Measurements from ENCODE around the gene CCDC188.

Gene CCDC188

DNA sequence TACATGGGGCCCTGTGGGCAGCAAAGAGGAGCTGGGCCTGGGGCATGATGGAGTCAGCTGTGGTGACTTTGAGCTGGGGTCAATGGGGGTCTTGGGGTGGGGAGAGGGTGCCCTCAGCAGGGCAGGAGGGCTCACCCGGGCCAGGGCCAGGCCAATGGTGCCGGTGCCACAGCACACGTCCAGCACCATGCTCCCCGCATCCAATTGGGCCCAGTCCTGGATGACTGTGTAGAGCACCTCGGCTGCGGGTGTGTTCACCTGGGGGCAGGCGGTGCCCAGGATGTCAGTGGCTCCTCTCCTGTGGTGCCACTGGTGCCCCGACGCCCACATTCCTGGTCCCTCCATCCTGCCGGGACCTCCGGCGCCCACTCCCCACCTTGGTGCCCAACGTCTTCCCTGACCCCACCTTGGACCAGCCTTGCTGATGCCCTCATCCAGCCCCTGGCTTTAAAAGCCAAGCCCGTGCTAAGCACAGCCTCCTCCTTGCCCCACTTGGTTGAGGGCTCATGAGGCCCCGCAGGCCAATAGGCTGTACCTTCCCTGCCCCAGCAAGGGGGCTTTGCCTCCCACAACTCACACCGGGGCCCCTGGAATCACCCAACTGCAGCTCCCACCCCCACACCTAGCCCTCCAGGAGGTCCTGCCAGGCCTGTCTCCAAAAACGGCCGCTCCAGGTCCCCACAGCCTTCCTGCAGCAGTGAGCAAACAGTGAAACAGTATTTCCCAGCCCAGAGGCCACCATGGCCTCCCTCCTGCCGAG lies 37.1 kb downstream of the CCDC188 start:
- H3K27me3 ChIP-seq (replicated peaks in 2 of 5; ENCODE audit: control insufficient read depth in 4 of 5, insufficient read depth in 5 of 5, low read length in 4 of 5) = no peaks in the 10 kb centered on the region
- POLR2A ChIA-PET = no interaction called here
- no peak for DNase-seq
- H3K9me3 ChIP-seq (ENCODE audit: control extremely low read depth in 1 of 5, control insufficient read depth in 4 of 5, insufficient read depth in 2 of 5, low read depth in 1 of 5, low read length in 4 of 5) = no peaks in the 10 kb centered on the region
- no peak overlapping the region for H3K4me3 ChIP-seq (ENCODE audit: control insufficient read depth in 1 of 7, extremely low read depth in 1 of 7, insufficient read depth in 4 of 7, low read depth in 2 of 7, low read length in 6 of 7)
- 97% methylated on average over 16 of the region's 19 CpGs for WGBS (ENCODE audit: insufficient coverage)
- H3K27ac ChIP-seq (ENCODE audit: insufficient read depth in 1 of 2, low read depth in 1 of 2, low read length in 2 of 2, poor library complexity in 1 of 2, severe bottlenecking in 2 of 2) = no peak overlapping the region
- H3K36me3 ChIP-seq (ENCODE audit: control insufficient read depth in 4 of 4, insufficient read depth in 4 of 4, low read length in 3 of 4) = peaks cover 0 to 74% (median 47%) of the 10 kb centered on the region in 4 experiments
- peaks cover 7 to 30% (median 22%) of the 10 kb centered on the region in 4 experiments for H3K4me1 ChIP-seq (ENCODE audit: control extremely low read depth in 1 of 4, control insufficient read depth in 4 of 4, insufficient read depth in 4 of 4, low read length in 3 of 4)
- CTCF ChIA-PET = no interaction called here

DNA sequence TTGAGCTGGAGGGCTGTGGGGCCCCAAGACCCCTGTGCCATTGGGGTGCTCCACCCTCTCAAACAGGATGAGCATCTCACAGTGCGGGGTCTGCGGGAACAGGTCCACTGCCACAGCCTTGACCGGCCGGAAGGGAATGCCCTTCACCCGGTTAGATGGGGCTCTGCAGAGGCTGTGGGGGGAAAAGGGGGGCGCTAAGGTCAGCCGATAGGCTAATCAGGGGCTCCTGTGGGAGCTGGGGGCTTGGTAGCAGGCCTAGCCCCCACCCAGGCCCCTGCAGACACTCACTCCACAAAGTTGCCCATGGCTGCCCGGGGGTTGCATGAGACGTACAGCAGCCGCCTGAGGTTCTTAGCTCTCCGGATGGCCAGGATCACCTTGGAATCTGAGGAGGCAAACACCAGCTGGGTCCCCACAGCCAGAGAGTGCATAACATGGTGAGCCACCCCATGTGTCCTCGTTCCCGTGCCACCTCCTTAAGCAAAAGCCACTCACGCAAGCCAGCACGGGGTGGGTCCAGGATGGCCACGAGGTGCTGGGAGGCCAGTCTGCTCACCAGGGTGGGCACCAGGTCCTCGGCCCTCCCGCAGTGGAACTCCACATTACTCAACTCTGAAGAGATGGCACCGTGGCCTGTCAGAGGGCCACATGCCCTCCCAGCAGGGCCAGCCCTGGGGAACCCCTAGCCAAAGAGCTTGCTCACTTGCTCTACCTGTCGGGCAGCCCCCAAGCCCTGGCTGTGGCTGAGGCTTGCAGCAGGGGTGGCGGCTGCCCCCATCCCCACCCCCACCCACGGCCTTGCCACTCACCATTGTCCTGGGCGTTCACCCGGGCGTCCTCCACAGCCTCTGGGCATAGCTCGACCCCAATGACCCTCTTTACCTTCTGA lies 38.0 kb downstream of the CCDC188 start:
- no peaks in the 10 kb centered on the region for H3K9me3 ChIP-seq (ENCODE audit: control extremely low read depth in 1 of 5, control insufficient read depth in 4 of 5, insufficient read depth in 2 of 5, low read depth in 1 of 5, low read length in 4 of 5)
- no peak overlapping the region for H3K27ac ChIP-seq (ENCODE audit: insufficient read depth in 1 of 2, low read depth in 1 of 2, low read length in 2 of 2, poor library complexity in 1 of 2, severe bottlenecking in 2 of 2)
- peaks cover 0 to 78% (median 55%) of the 10 kb centered on the region in 4 experiments for H3K36me3 ChIP-seq (ENCODE audit: control insufficient read depth in 4 of 4, insufficient read depth in 4 of 4, low read length in 3 of 4)
- ChIA-PET CTCF (interaction anchor here (0.9 to 1.0 kb wide), 2 partner anchors 11 to 12 kb away, joined by 3 read pairs; no protein-coding TSS in a partner anchor), POLR2A (no interaction called here)
- H3K4me3 ChIP-seq (ENCODE audit: control insufficient read depth in 1 of 7, extremely low read depth in 1 of 7, insufficient read depth in 4 of 7, low read depth in 2 of 7, low read length in 6 of 7) = no peak overlapping the region
- peaks cover 0 to 22% (median 13%) of the 10 kb centered on the region in 4 experiments for H3K4me1 ChIP-seq (ENCODE audit: control extremely low read depth in 1 of 4, control insufficient read depth in 4 of 4, insufficient read depth in 4 of 4, low read length in 3 of 4)
- 99% methylated on average over 14 of the region's 26 CpGs for WGBS (ENCODE audit: insufficient coverage)
- no peaks in the 10 kb centered on the region for H3K27me3 ChIP-seq (replicated peaks in 2 of 5; ENCODE audit: control insufficient read depth in 4 of 5, insufficient read depth in 5 of 5, low read length in 4 of 5)
- DNase-seq = no peak

DNA sequence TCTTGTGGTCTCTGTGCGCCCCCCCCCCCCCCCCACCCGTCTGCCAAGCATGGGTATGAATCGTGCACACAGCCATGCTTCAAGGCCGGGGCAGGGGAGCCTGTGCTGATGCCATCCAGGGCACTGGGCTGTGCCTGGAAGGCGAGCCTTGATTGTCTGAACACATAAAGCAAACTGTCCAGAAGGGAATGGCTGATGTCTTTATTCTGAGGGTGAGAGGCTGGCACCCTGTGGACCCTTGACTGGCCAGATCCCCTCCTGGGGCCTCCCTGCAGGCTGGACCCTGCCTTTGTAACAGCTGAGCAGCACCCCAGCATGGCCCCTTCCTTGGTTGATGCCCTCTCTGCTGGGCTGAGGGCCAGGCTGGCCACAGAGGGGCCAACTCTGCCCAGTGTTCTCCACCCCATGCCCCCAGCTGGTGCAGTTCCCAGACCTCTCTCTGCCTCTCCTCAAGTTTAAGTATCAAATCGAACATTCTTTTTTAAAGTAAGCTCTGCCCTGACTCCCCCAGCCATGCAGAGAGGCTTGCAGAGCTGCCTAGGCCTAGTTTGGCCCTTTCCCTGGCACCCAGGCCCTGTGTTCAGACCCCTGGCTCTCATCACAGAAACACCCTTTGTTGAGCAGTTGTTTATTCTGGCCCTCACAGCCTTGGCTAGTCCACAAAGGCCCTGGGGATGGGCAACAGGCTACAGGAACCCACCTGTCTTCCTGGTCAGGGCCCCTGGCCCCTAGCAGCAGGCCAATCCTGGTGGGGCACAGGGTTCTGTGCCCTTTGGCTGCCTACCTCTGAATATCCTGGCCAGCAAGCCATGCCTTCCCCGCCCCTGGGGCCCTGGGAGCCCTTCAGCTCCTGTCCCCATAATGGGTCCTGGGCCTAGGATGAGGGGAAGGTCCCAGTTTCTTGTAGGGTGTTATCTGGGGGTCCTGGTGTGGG lies 38.9 kb downstream of the CCDC188 start:
- H3K9me3 ChIP-seq (ENCODE audit: control extremely low read depth in 1 of 5, control insufficient read depth in 4 of 5, insufficient read depth in 2 of 5, low read depth in 1 of 5, low read length in 4 of 5) = no peaks in the 10 kb centered on the region
- H3K27me3 ChIP-seq (replicated peaks in 2 of 5; ENCODE audit: control insufficient read depth in 4 of 5, insufficient read depth in 5 of 5, low read length in 4 of 5) = no peaks in the 10 kb centered on the region
- peaks cover 0 to 22% (median 13%) of the 10 kb centered on the region in 4 experiments for H3K4me1 ChIP-seq (ENCODE audit: control extremely low read depth in 1 of 4, control insufficient read depth in 4 of 4, insufficient read depth in 4 of 4, low read length in 3 of 4)
- DNase-seq = no peak
- H3K36me3 ChIP-seq (ENCODE audit: control insufficient read depth in 4 of 4, insufficient read depth in 4 of 4, low read length in 3 of 4) = peaks cover 2 to 87% (median 64%) of the 10 kb centered on the region in 4 experiments
- ChIA-PET POLR2A (no interaction called here), CTCF (interaction anchor here (0.9 to 1.9 kb wide), 4 partner anchors 10 to 90 kb away, joined by 3 to 5 read pairs (median 4); no protein-coding TSS in a partner anchor)
- 100% methylated on average over 3 of the region's 7 CpGs for WGBS (ENCODE audit: insufficient coverage)
- peak overlapping the region in 1 of 2 experiments; percentile 49 for H3K27ac ChIP-seq (ENCODE audit: insufficient read depth in 1 of 2, low read depth in 1 of 2, low read length in 2 of 2, poor library complexity in 1 of 2, severe bottlenecking in 2 of 2)
- no peak overlapping the region for H3K4me3 ChIP-seq (ENCODE audit: control insufficient read depth in 1 of 7, extremely low read depth in 1 of 7, insufficient read depth in 4 of 7, low read depth in 2 of 7, low read length in 6 of 7)

DNA sequence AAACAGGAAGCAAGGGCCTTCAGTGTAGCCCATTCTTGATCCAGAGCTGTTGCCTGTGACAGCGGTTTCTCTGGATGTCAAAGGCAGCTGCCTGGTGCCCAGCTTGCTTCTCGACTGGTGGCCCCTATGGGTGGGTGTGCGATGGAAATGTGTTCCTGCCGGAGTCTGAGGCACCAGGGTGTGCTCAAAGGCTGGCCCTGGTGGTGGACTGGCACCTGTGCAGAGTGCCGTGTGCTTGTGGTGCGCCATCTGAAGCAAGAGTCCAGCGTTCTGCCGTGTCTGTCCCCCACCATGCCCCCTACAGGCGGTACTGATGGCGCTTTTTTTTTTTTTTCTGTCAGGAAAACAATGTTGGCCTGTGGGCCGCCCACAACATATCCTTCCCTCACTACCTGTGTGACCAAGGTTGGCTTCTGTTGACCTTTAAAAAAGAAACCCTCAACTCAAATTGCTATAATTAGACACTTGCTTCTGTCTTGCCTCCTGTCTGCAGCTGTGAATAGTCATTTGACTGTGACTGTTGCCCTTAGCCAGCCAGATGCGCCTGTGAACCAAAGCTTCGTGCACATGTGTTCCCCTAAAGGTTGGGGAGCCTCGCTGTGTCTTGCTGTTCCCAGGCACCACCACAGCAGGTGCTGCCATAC lies 39.7 kb downstream of the CCDC188 start:
- Histone ChIP-seq H3K36me3 (ENCODE audit: control insufficient read depth in 4 of 4, insufficient read depth in 4 of 4, low read length in 3 of 4) (peaks cover 5 to 95% (median 71%) of the 10 kb centered on the region in 4 experiments), H3K4me3 (ENCODE audit: control insufficient read depth in 1 of 7, extremely low read depth in 1 of 7, insufficient read depth in 4 of 7, low read depth in 2 of 7, low read length in 6 of 7) (no peak overlapping the region), H3K4me1 (ENCODE audit: control extremely low read depth in 1 of 4, control insufficient read depth in 4 of 4, insufficient read depth in 4 of 4, low read length in 3 of 4) (peaks cover 0 to 18% (median 8%) of the 10 kb centered on the region in 4 experiments), H3K27me3 (replicated peaks in 2 of 5; ENCODE audit: control insufficient read depth in 4 of 5, insufficient read depth in 5 of 5, low read length in 4 of 5) (no peaks in the 10 kb centered on the region), H3K27ac (ENCODE audit: insufficient read depth in 1 of 2, low read depth in 1 of 2, low read length in 2 of 2, poor library complexity in 1 of 2, severe bottlenecking in 2 of 2) (peak overlapping the region in 1 of 2 experiments; percentile 5), H3K9me3 (ENCODE audit: control extremely low read depth in 1 of 5, control insufficient read depth in 4 of 5, insufficient read depth in 2 of 5, low read depth in 1 of 5, low read length in 4 of 5) (no peaks in the 10 kb centered on the region)
- ChIA-PET POLR2A (no interaction called here), CTCF (interaction anchor here (0.9 to 1.9 kb wide), 4 partner anchors 9 to 89 kb away, joined by 3 to 5 read pairs (median 4); no protein-coding TSS in a partner anchor)
- 77% methylated on average over 8 of the region's 14 CpGs for WGBS (ENCODE audit: insufficient coverage)
- DNase-seq = peak; percentile 60 to 81 (median 72)

DNA sequence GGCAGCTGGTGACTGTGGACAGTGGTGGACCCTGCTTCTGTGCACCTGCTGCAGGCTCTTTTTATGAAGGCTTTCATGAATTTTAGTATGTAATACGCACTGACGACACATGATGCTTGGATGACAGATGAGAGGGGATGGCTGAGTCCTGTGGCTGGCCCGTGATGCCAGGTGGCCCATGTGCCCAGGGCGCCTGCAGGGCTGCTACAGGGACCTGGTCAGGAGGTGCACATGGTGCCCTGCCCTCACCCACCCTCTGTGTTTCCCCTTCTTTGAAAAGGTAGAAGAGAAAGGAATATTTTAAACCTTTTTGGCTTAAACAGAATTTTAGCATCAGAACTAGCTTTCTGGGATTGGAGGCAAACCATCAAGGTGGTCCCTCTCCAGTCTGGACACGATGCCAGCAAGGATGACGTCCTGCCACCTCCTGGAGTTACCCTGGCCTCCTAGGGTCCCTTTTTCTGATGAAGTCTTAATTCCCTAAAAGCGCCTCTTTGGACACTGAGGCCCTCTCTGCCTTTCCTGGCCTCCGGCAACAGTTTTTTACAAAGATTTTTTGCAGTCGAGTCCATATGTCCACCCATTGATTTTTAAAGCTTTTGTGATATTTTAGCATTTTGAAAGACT lies 40.4 kb downstream of the CCDC188 start:
- CTCF ChIA-PET = interaction anchor here (0.8 to 1.9 kb wide), 5 partner anchors 9 to 88 kb away, joined by 3 to 5 read pairs (median 3); no protein-coding TSS in a partner anchor
- no peaks in the 10 kb centered on the region for H3K9me3 ChIP-seq (ENCODE audit: control extremely low read depth in 1 of 5, control insufficient read depth in 4 of 5, insufficient read depth in 2 of 5, low read depth in 1 of 5, low read length in 4 of 5)
- POLR2A ChIA-PET = no interaction called here
- H3K36me3 ChIP-seq (ENCODE audit: control insufficient read depth in 4 of 4, insufficient read depth in 4 of 4, low read length in 3 of 4) = peaks cover 5 to 98% (median 77%) of the 10 kb centered on the region in 4 experiments
- H3K4me3 ChIP-seq (ENCODE audit: control insufficient read depth in 1 of 7, extremely low read depth in 1 of 7, insufficient read depth in 4 of 7, low read depth in 2 of 7, low read length in 6 of 7) = no peak overlapping the region
- H3K27me3 ChIP-seq (replicated peaks in 2 of 5; ENCODE audit: control insufficient read depth in 4 of 5, insufficient read depth in 5 of 5, low read length in 4 of 5) = no peaks in the 10 kb centered on the region
- WGBS (ENCODE audit: insufficient coverage) = 100% methylated on average over 9 of the region's 9 CpGs
- no peak overlapping the region for H3K27ac ChIP-seq (ENCODE audit: insufficient read depth in 1 of 2, low read depth in 1 of 2, low read length in 2 of 2, poor library complexity in 1 of 2, severe bottlenecking in 2 of 2)
- peaks cover 0 to 11% (median 1%) of the 10 kb centered on the region in 4 experiments for H3K4me1 ChIP-seq (ENCODE audit: control extremely low read depth in 1 of 4, control insufficient read depth in 4 of 4, insufficient read depth in 4 of 4, low read length in 3 of 4)
- no peak for DNase-seq

Data from common myeloid progenitor, CD34-positive (primary cell).